ENCODE data around the gene CTIF.

CTIF gene

GRCh38 chr18:48733643-48734253 lies 194.9 kb downstream of the CTIF start:
- peak overlapping the region; percentile 59 for H3K14ac ChIP-seq (ENCODE audit: low read length)
- no peak overlapping the region for H3K4me3 ChIP-seq (ENCODE audit: low read length in 2 of 2)
- no peak overlapping the region for H3K4me2 ChIP-seq (ENCODE audit: insufficient read depth, low read length, poor library complexity, severe bottlenecking)
- no peak overlapping the region for H2AFZ ChIP-seq (ENCODE audit: low read length)
- H4K8ac ChIP-seq (ENCODE audit: low read depth, low read length), result no peak overlapping the region
- no CpG with 5 or more reads among the region's 10 CpGs for WGBS, 2 donors (ENCODE audit: extremely low coverage in 2 of 2, insufficient read length in 2 of 2, insufficient replicate concordance in 1 of 2)
- H3K9me3 ChIP-seq (replicated peaks in 1 of 2; ENCODE audit: control insufficient read depth in 2 of 2, insufficient read depth in 1 of 2, low read depth in 1 of 2, low read length in 2 of 2), result no peaks in the 10 kb centered on the region
- no peak overlapping the region for H3K9ac ChIP-seq (ENCODE audit: low read depth, low read length, poor library complexity)
- H3K4me1 ChIP-seq (ENCODE audit: control insufficient read depth in 2 of 2, insufficient read depth in 1 of 2, low read depth in 1 of 2, low read length in 2 of 2), result peaks cover 9 to 21% of the 10 kb centered on the region in 2 donors
- H2BK15ac ChIP-seq (ENCODE audit: low read length), result no peak overlapping the region
- H2BK120ac ChIP-seq (ENCODE audit: low read depth, low read length), result no peak overlapping the region
- no peak overlapping the region for H2BK5ac ChIP-seq (ENCODE audit: low read length)
- no peak overlapping the region for H3K27ac ChIP-seq (replicated peaks; ENCODE audit: low read length)
- H2BK12ac ChIP-seq (ENCODE audit: low read length), result no peak overlapping the region
- H3K27me3 ChIP-seq (ENCODE audit: control insufficient read depth in 3 of 3, insufficient read depth in 3 of 3, low read depth in 1 of 3, low read length in 3 of 3), result no peaks in the 10 kb centered on the region
- no peak overlapping the region for H4K91ac ChIP-seq (ENCODE audit: low read depth, low read length, poor library complexity)
- H3K4ac ChIP-seq (ENCODE audit: low read length), result no peak overlapping the region
- DNase-seq (ENCODE audit: low spot score), result no peak
- H2AK5ac ChIP-seq (ENCODE audit: low read depth, low read length), result peak overlapping the region; percentile 56
- no peaks in the 10 kb centered on the region for H3K79me1 ChIP-seq (ENCODE audit: low read depth, low read length)
- H3K18ac ChIP-seq (ENCODE audit: low read length), result no peak overlapping the region
- H3K23ac ChIP-seq (ENCODE audit: low read depth, low read length, poor library complexity), result no peak overlapping the region
- no peaks in the 10 kb centered on the region for H3K36me3 ChIP-seq (replicated peaks in 1 of 2; ENCODE audit: control insufficient read depth in 2 of 2, insufficient read depth in 2 of 2, low read length in 2 of 2)

DNA sequence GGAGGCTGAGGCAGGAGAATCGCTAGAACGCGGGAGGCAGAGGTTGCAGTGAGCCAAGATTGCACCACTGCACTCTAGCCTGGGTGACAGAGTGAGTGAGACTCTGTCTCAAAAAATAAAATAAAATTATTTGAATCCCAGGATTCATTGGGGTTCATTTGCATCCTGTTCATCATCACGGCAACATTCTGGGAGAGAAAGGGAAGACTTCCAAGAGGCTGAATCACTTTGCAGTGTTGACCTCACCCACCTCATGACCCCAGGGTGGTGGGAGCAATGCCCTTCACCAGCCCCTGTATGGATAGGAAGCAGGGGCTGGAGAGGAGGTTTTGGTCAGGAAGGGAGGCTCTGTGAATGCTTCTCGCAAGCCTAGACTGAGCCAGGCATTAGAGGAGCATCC lies 195.6 kb downstream of the CTIF start:
- H2BK12ac ChIP-seq (ENCODE audit: low read length), result no peak overlapping the region
- no peak overlapping the region for H4K8ac ChIP-seq (ENCODE audit: low read depth, low read length)
- DNase-seq (ENCODE audit: low spot score), result no peak
- H3K27me3 ChIP-seq (ENCODE audit: control insufficient read depth in 3 of 3, insufficient read depth in 3 of 3, low read depth in 1 of 3, low read length in 3 of 3), result no peaks in the 10 kb centered on the region
- no peak overlapping the region for H3K9ac ChIP-seq (ENCODE audit: low read depth, low read length, poor library complexity)
- H3K4me2 ChIP-seq (ENCODE audit: insufficient read depth, low read length, poor library complexity, severe bottlenecking), result no peak overlapping the region
- H3K23ac ChIP-seq (ENCODE audit: low read depth, low read length, poor library complexity), result no peak overlapping the region
- H3K4me3 ChIP-seq (ENCODE audit: low read length in 2 of 2), result no peak overlapping the region
- no peak overlapping the region for H3K27ac ChIP-seq (replicated peaks; ENCODE audit: low read length)
- no CpG with 5 or more reads among the region's 5 CpGs for WGBS, 2 donors (ENCODE audit: extremely low coverage in 2 of 2, insufficient read length in 2 of 2, insufficient replicate concordance in 1 of 2)
- no peak overlapping the region for H2AK5ac ChIP-seq (ENCODE audit: low read depth, low read length)
- no peak overlapping the region for H3K4ac ChIP-seq (ENCODE audit: low read length)
- no peak overlapping the region for H2BK15ac ChIP-seq (ENCODE audit: low read length)
- no peak overlapping the region for H4K91ac ChIP-seq (ENCODE audit: low read depth, low read length, poor library complexity)
- H2AFZ ChIP-seq (ENCODE audit: low read length), result no peak overlapping the region
- H2BK120ac ChIP-seq (ENCODE audit: low read depth, low read length), result no peak overlapping the region
- no peaks in the 10 kb centered on the region for H3K9me3 ChIP-seq (replicated peaks in 1 of 2; ENCODE audit: control insufficient read depth in 2 of 2, insufficient read depth in 1 of 2, low read depth in 1 of 2, low read length in 2 of 2)
- H2BK5ac ChIP-seq (ENCODE audit: low read length), result no peak overlapping the region
- no peak overlapping the region for H3K14ac ChIP-seq (ENCODE audit: low read length)
- no peak overlapping the region for H3K18ac ChIP-seq (ENCODE audit: low read length)
- H3K36me3 ChIP-seq (replicated peaks in 1 of 2; ENCODE audit: control insufficient read depth in 2 of 2, insufficient read depth in 2 of 2, low read length in 2 of 2), result no peaks in the 10 kb centered on the region
- H3K4me1 ChIP-seq (ENCODE audit: control insufficient read depth in 2 of 2, insufficient read depth in 1 of 2, low read depth in 1 of 2, low read length in 2 of 2), result peaks cover 9 to 21% of the 10 kb centered on the region in 2 donors
- no peaks in the 10 kb centered on the region for H3K79me1 ChIP-seq (ENCODE audit: low read depth, low read length)

DNA sequence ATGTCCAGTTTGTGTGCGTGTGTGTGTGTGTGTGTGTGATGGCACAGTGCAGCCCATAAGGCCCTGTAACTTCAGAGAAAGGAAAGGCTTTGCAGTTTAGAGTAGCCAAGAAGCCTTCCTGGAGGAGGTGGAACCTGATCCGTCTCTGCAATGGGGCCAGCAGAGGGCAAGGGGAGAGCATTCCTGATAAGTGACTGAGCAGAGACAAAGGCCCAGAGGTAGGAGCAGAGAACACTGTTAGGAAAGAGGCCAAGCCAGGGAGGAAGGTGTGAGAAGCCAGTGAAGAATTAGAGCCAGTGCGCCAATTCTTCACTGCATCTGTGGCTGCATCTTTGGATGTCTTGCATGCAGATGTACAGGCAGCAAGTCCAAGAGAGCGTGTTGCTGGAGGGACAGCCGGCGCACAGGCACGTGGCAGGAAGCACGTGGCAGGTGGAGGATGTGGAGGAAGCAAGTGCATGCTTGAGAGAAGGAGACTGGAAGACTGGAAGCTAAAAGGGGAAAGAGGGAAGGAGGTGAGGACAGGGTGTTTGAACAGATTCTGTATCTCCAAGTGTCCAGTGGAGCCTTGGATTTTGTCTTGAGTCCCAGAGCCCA lies 196.3 kb downstream of the CTIF start:
- no peak overlapping the region for H2BK12ac ChIP-seq (ENCODE audit: low read length)

DNA sequence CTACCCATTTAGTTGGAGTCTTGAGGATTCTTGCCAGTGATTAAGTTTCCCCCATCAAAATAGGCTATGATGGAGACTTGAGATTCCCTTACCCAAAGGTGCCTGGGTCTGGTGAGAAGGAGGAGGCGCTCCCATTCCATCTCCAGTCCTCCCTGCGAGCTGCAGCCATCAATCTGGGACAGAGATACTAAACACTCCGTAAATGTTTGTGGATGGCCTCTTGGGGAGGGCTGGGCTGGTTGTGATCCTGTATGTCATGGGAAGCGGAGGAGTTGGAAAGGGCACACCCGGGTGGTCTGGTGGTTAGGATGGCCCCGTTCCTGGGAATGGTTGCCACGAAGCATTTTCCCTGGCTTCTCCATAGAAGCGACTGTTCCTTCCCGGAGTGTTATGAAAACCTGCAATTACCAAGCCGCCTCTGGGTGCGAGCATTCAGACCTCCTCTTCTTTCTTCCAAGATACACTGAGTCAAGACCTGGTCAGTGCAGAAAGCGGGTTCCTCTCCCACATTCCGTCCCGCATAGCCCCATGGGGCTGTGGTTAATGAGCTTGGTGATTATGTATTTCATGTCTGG lies 196.9 kb downstream of the CTIF start:
- Histone ChIP-seq H3K9me3 (replicated peaks in 1 of 2; ENCODE audit: control insufficient read depth in 2 of 2, insufficient read depth in 1 of 2, low read depth in 1 of 2, low read length in 2 of 2) (no peaks in the 10 kb centered on the region), H4K8ac (ENCODE audit: low read depth, low read length) (no peak overlapping the region), H2BK5ac (ENCODE audit: low read length) (no peak overlapping the region), H4K91ac (ENCODE audit: low read depth, low read length, poor library complexity) (no peak overlapping the region), H2BK15ac (ENCODE audit: low read length) (no peak overlapping the region), H2BK12ac (ENCODE audit: low read length) (no peak overlapping the region), H3K27me3 (ENCODE audit: control insufficient read depth in 3 of 3, insufficient read depth in 3 of 3, low read depth in 1 of 3, low read length in 3 of 3) (no peaks in the 10 kb centered on the region), H2AFZ (ENCODE audit: low read length) (no peak overlapping the region), H3K79me1 (ENCODE audit: low read depth, low read length) (no peaks in the 10 kb centered on the region), H3K14ac (ENCODE audit: low read length) (no peak overlapping the region), H3K4me1 (ENCODE audit: control insufficient read depth in 2 of 2, insufficient read depth in 1 of 2, low read depth in 1 of 2, low read length in 2 of 2) (peaks cover 9 to 21% of the 10 kb centered on the region in 2 donors), H3K23ac (ENCODE audit: low read depth, low read length, poor library complexity) (no peak overlapping the region), H3K18ac (ENCODE audit: low read length) (peak overlapping the region; percentile 39), H3K27ac (replicated peaks; ENCODE audit: low read length) (no peak overlapping the region), H3K36me3 (replicated peaks in 1 of 2; ENCODE audit: control insufficient read depth in 2 of 2, insufficient read depth in 2 of 2, low read length in 2 of 2) (no peaks in the 10 kb centered on the region), H2AK5ac (ENCODE audit: low read depth, low read length) (no peak overlapping the region), H3K4me2 (ENCODE audit: insufficient read depth, low read length, poor library complexity, severe bottlenecking) (no peak overlapping the region), H3K4me3 (ENCODE audit: low read length in 2 of 2) (no peak overlapping the region), H2BK120ac (ENCODE audit: low read depth, low read length) (no peak overlapping the region), H3K4ac (ENCODE audit: low read length) (no peak overlapping the region), H3K9ac (ENCODE audit: low read depth, low read length, poor library complexity) (no peak overlapping the region)
- no CpG with 5 or more reads among the region's 14 CpGs for WGBS, 2 donors (ENCODE audit: extremely low coverage in 2 of 2, insufficient read length in 2 of 2, insufficient replicate concordance in 1 of 2)
- DNase-seq (ENCODE audit: low spot score), result no peak

More for the DNA sequence above, 196.3 kb downstream of the CTIF start:
- Histone ChIP-seq H3K4ac (ENCODE audit: low read length) (no peak overlapping the region), H3K14ac (ENCODE audit: low read length) (peak overlapping the region; percentile 66), H3K27ac (replicated peaks; ENCODE audit: low read length) (no peak overlapping the region), H3K27me3 (ENCODE audit: control insufficient read depth in 3 of 3, insufficient read depth in 3 of 3, low read depth in 1 of 3, low read length in 3 of 3) (no peaks in the 10 kb centered on the region), H4K91ac (ENCODE audit: low read depth, low read length, poor library complexity) (no peak overlapping the region), H2BK15ac (ENCODE audit: low read length) (no peak overlapping the region), H3K9ac (ENCODE audit: low read depth, low read length, poor library complexity) (peak overlapping the region; percentile 25), H3K18ac (ENCODE audit: low read length) (peak overlapping the region; percentile 90), H3K4me2 (ENCODE audit: insufficient read depth, low read length, poor library complexity, severe bottlenecking) (no peak overlapping the region), H3K4me1 (ENCODE audit: control insufficient read depth in 2 of 2, insufficient read depth in 1 of 2, low read depth in 1 of 2, low read length in 2 of 2) (peaks cover 9 to 21% of the 10 kb centered on the region in 2 donors), H3K79me1 (ENCODE audit: low read depth, low read length) (no peaks in the 10 kb centered on the region), H2AK5ac (ENCODE audit: low read depth, low read length) (peak overlapping the region; percentile 1), H2BK120ac (ENCODE audit: low read depth, low read length) (no peak overlapping the region), H2AFZ (ENCODE audit: low read length) (no peak overlapping the region), H3K4me3 (ENCODE audit: low read length in 2 of 2) (no peak overlapping the region), H4K8ac (ENCODE audit: low read depth, low read length) (no peak overlapping the region), H3K9me3 (replicated peaks in 1 of 2; ENCODE audit: control insufficient read depth in 2 of 2, insufficient read depth in 1 of 2, low read depth in 1 of 2, low read length in 2 of 2) (no peaks in the 10 kb centered on the region), H3K23ac (ENCODE audit: low read depth, low read length, poor library complexity) (peak overlapping the region; percentile 83), H3K36me3 (replicated peaks in 1 of 2; ENCODE audit: control insufficient read depth in 2 of 2, insufficient read depth in 2 of 2, low read length in 2 of 2) (no peaks in the 10 kb centered on the region), H2BK5ac (ENCODE audit: low read length) (no peak overlapping the region)
- no peak for DNase-seq (ENCODE audit: low spot score)
- WGBS, 2 donors (ENCODE audit: extremely low coverage in 2 of 2, insufficient read length in 2 of 2, insufficient replicate concordance in 1 of 2), result no CpG with 5 or more reads among the region's 8 CpGs
